GM19452 (cell line): Measurements from ENCODE around the gene NPY1R.

Experiments
- ATAC-seq: cut with Tn5 transposase; IDR thresholded peaks from one replicate; pipeline ENCODE4 v1.9.1; 2021; ENCODE audit not compliant: unreplicated experiment

Gene NPY1R

GRCh38 chr4:163332526-163333406 lies at the start of gene NPY1R:
Gene NPY1R, minus strand, starts transcription at chr4:163332596. Its CDS starts 6,042 bp downstream, at chr4:163326554.
- ATAC-seq, result peak; percentile 83

- no peak for ATAC-seq
Observed at GRCh38 chr4:163380703-163381102, 48.3 kb upstream of the NPY1R start.

GRCh38 chr4:163378661-163379060 lies 46.3 kb upstream of the NPY1R start:
- no peak for ATAC-seq

GRCh38 chr4:163372029-163372428 lies 39.6 kb upstream of the NPY1R start:
- no peak for ATAC-seq

- no peak for ATAC-seq
Observed at GRCh38 chr4:163367651-163368050, 35.3 kb upstream of the NPY1R start.

- ATAC-seq, result no peak
Observed at GRCh38 chr4:163356104-163356503, 23.7 kb upstream of the NPY1R start.

- no peak for ATAC-seq
Observed at GRCh38 chr4:163353054-163353453, 20.7 kb upstream of the NPY1R start.

- no peak for ATAC-seq
Observed at GRCh38 chr4:163350672-163351071, 18.3 kb upstream of the NPY1R start.

- ATAC-seq, result no peak
Observed at GRCh38 chr4:163344147-163345125, 12.0 kb upstream of the NPY1R start.

- ATAC-seq, result no peak
Observed at GRCh38 chr4:163343604-163344146, 11.3 kb upstream of the NPY1R start, which contains the start of gene NPY5R. Gene NPY5R, plus strand, starts transcription at chr4:163343892. Its CDS starts 6,382 bp downstream, at chr4:163350274.

- no peak for ATAC-seq
Observed at GRCh38 chr4:163335384-163335783, 3.0 kb upstream of the NPY1R start.

GRCh38 chr4:163331629-163332376 lies 593 bp downstream of the NPY1R start:
- ATAC-seq, result no peak

- ATAC-seq, result no peak
Observed at GRCh38 chr4:163330916-163331628, 1.3 kb downstream of the NPY1R start.

- ATAC-seq, result no peak
Observed at GRCh38 chr4:163317110-163317509, 15.3 kb downstream of the NPY1R start.

- no peak for ATAC-seq
Observed at GRCh38 chr4:163309466-163309865, 22.9 kb downstream of the NPY1R start.

- no peak for ATAC-seq
Observed at GRCh38 chr4:163303069-163303468, 29.3 kb downstream of the NPY1R start.

GRCh38 chr4:163300445-163300844 lies 32.0 kb downstream of the NPY1R start:
- ATAC-seq, result no peak

GRCh38 chr4:163295138-163295537 lies 37.3 kb downstream of the NPY1R start:
- ATAC-seq, result no peak

- no peak for ATAC-seq
Observed at GRCh38 chr4:163284304-163284703, 48.1 kb downstream of the NPY1R start.
